NCI-H2196 (cell line): ENCODE data around the gene BIRC6.

ENCODE experiments used
- DNase-seq: peaks from one replicate; lab custom pipeline; 2025; ENCODE audit not compliant: unreplicated experiment; lab: John Stamatoyannopoulos, UW

Gene BIRC6

DNA sequence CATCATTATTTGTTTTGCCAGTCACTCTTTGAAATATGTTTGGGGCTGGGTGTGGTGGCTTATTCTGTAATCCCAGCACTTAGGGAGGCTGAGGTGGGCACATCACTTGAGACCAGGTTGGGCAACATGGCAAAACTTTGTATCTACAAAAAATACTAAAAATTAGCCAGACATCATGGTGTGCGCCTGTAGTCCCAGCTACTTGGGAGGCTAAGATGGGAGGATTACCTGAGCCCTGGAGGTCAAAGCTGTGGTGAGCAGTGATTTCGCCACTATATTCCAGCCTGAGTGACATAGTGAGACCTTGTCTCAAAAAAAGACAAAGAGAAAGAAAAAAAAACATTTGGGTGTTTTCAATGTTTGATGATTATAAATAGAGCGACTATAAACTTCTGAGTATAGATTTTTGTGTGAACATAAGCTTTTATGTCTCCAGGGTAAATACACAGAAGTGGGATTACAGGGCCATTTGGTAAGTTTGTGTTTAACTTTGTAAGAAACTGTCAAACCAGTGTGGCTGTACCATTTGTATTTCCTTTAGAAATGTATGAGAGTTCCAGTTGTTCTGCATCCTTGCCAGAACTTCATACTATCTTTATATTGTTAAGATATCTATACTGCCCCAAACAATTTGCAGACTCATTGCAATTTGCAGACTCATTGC is 15.8 kb downstream of the BIRC6 start:
- DNase-seq = no peak

DNA sequence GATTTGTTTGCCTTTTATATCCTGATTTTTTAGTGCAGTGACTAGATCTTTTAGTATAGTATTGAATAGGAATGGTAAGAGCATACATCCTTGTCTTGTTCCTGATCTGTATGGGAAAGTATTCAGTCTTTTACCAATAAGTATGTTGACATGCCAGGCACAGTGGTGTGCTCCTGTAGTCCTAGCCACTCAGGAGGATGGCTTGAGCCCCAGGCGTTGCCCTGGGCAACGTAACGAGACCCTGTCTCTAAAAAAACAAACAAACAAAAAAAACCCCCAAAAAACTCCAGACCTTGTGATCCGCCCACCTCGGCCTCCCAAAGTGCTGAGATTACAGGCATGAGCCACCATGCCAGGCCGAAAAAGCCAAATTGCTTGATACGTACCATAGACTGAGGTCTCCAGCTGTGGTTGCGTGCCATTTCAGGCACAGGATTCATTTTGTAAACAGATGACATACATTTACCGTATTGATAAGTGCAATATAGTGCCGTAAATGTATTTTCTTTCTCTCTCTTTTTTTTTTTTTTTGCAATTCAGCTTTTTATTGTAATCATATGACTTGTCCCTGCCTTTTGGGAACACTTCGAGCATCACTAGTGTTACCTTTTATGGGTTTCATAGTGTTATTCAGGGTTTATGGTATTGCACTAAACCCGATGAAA is 18.5 kb downstream of the BIRC6 start:
- no peak for DNase-seq

DNA sequence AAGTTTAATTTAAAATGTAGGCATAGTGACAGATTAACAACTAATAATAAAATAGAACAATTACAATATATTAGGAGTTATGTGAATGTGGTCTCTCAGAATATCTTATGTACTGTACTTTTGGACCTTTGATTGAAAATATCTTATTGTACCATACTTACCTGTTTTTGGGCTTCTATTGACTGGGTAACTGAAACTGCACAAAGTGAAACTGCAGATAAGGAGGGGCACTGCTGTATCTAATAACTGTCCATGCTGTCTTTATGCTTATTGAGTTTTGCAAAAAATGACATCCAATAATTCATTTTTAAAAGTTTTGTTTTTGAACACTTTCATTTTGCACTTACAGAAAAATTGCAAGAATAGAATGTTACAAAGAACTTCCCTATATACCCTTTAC is 19.9 kb downstream of the BIRC6 start:
- no peak for DNase-seq

DNA sequence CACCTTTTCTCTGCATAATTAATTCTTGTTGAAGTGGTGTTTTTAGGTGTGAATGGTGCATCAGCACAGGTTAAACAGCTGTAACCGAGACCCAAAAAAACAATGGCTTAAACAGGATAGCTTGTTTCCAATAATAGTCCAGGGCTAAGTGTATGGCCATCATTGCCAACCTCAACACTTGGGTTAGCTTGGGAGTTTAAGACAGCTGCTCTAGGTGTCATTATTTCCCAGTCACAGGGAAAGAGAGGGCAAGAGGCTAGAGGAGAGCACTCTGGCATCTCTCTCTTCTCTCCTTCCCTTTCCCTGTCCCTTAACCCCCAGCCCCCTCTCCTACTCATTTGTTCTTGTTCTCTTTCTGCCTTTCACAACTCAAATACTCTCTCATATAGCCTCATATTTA is 21.1 kb downstream of the BIRC6 start:
- no peak for DNase-seq

DNA sequence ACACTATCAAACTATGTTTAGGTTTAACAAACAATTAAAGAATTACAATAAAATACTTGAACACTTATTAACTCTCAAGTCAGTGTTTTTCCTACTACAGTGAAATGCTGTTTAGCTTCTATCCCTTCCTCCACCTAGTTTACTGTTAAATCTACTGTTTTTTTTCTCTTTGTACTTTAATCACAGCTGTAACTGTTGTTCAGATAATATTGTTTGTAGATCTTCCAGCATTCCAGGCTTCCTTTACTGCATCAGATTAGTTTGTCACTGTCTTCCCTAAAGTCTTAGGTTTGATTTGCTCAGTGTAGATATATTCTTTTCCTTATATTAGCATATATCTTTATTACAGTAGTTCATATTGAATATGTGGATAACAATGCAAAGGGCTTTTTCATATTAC is 22.5 kb downstream of the BIRC6 start:
- no peak for DNase-seq

DNA sequence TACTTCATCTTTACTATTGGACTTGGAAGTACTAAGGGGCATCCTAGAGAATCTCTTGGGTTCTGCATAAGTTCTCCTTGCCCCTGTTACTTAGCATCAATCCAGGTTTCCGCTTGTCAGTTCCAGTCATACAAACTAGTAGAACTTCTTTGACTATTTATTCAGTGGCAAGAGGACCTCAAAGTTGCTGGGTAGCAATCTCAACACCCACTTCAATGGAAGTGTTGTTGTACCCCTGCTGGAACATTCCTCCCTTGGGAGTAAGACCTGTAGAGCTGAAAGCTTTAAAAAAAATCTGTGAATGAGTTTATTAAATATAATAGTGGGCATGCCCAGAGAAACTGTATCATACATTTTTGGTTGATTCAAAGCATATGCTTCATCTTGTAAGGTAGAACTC is 27.0 kb downstream of the BIRC6 start:
- DNase-seq = no peak

DNA sequence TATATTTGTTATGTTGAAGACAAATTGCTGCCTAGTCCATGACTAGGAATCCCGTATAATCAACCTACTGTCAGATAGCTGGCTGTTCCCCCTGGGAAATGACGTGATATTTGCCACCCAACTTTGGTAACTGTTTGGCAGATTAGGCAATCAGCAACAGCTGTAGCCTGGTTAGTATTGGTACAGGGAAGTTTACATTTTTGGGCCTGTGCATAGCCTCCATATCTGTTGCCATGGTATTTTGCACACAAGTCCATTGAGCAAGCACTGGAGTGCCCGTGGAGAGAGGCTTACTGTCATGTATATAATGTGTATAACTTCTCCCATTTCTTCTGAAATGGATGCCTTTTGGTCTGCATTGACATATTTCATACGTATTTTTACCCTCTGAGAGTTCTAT is 27.7 kb downstream of the BIRC6 start:
- no peak for DNase-seq

DNA sequence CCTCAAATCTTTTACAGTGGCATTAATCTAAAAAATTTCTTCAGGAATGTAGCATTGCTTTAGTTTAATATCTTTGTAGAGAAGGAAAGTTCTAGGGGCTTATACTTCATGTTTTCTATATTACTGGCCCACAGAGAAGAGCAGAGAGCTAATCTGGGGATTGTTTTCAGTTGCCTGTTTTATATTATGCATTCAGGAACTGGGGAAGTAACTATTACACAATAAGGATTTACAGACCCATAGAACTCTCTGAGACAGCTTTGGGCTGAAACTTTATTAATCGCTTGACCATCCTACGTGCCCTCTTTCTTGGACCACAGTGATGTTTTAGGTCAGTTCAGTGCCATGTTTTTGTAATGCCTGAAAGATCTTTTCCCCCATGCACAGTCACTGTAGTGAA is 29.9 kb downstream of the BIRC6 start:
- no peak for DNase-seq

DNA sequence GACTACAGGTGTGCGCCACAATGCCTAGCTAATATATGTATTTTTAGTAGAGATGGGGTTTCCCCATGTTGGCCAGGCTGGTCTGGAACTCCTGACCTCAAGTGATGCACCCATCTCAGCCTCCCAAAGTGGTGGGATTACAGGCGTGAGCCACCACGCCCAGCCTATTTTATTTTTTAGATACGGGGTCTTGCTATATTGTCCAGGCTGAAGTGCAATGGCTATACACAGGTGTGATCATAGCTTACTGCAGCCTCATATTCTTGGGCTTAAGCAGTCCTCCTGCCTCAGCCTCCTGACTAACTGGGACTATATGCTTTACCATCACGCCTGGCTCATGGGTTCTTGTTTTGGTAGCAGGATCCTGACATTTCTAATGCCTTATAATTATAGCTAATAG is 42.4 kb downstream of the BIRC6 start:
- DNase-seq = no peak

DNA sequence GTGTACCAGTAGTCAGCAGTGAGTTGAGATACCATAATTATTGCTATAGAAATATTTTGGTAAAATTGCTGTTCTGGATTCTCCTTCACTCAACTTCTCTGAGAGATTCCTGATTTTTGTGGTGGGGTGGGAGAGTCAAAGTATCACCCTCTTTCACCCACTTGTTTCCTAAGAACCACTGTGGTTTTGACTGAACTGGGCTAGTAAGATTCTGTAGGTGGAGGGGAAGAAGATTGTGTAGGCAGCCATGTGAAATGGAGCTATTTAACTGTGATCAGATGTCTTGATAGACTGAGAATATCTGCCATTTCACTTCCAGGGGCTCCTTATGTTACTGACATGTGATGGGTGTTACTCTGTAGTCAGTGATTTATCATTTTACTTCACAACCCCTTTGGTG is 45.3 kb downstream of the BIRC6 start:
- no peak for DNase-seq

DNA sequence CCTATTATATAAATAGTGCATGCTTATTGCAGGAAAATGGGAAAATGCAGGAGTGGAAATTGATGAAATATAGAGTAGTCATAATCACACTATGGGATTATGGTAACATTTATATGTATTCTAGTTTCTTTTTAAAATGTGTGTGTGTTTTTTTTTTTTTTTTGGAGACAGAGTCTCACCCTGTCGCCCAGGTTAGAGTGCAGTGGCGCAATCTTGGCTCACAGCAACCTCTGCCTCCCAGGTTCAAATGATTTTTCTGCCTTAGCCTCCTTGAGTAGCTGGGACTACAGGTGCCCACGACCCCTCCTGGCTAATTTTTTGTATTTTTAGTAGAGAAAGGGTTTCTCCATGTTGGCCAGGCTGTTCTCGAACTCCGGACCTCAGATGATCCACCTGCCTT is 47.0 kb downstream of the BIRC6 start:
- no peak for DNase-seq

DNA sequence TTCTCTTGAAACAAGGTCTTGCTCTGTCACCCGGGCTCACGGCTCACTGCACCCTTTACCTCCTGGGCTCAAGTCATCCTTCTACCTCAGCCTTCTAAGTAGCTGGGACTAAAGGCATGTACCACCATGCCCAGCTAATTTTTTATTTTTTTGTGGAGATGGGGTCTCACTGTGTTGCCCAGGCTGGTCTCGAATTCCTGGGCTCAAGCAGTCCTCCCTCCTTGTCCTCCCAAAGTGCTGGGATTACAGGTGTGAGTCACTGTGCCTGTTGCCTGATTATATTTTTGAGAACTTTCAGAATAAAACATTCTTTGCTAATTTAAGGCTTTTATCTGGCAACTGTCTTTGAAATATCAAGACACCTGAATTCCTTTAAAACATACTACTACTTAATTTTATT is 47.9 kb downstream of the BIRC6 start:
- DNase-seq = no peak

DNA sequence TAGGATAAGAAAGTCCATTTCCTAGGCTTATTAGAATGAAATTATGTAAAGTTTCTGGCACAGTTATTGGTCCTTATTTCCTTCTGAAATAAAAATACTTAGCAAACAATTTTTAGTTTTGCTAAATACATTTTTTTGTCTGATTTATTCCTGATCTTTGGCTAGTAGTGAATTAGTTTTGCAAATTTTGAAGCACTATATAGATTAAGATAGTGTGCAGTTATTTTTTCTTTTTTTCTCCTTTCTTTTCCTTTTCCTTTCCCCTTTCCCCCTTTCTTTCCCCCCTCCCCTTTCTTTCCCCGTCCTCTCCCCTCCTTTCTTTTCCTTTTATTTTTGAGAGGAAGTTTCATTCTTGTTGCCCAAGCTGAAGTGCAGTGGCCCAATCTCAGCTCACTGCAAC is 59.7 kb downstream of the BIRC6 start:
- no peak for DNase-seq

DNA sequence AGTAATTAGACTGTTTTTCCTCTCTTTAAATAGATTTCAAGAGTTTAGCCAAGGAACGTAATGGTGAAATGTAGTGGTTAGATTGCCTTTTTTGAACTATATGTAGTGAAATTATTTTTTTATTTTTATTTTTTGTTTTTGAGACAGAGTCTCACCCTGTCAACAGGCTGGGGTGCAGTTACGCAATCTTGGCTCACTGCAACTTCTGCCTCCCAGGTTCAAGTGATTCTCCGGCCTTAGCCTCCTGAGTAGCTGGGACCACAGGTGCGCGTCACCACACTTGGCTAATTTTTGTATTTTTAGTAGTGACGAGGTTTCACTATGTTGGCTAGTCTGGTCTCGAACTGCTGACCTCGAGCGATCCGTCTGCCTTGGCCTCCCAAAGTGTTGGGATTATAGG is 60.8 kb downstream of the BIRC6 start:
- DNase-seq = no peak

DNA sequence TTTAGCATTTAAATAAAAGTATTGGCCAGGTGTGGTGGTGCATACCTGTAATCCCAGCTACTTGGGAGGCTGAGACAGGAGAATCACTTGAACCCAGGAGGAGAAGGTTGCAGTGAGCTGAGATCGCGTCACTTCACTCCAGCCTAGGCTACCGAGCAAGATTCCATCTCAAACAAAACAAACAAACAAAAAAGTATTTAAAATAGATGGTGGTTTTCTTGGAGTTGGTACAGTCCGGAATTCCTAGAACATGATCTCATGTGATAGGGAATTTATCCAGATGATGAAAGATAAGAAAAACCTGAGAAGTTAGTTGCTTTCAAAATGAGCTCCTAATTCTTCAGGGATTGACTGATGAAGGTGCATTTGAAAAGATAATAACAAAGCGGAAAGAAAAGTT is 62.0 kb downstream of the BIRC6 start:
- DNase-seq = no peak

DNA sequence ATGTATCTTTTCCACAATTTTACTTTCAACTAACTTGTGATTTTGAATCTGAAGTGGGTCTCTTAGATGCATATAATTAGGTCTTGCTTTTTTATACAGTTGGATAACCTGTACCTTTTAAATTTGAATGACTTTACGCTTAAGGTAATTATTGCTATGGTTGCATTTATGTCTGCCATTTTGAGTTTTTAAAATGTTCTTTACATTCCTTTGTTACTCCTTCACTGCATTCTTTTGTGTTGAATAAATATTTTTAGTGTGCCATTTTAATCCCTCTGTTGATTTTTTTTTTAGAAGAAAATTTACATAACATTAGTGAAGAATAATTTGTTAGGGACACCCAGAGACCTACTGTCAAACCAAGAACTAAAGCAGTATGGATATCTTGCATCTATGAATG is 65.3 kb downstream of the BIRC6 start:
- DNase-seq = no peak

DNA sequence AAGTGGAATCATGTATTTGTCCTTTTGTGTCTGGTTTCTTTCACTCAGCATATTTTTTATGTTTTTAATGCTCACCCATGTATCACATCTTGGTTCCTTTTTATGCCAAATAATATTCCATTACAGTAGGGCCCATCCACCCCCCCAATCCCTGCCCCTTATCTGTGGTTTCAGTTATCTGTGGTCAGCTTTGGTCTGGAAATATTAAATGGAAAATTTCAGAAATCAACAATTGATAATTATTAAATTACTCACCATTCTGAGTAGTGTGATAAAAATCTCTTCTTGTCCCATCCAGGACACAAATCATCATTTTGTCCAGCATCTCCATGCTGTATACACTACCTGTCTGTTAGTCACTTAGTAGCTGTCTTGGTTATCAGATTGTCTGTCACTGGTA is 66.7 kb downstream of the BIRC6 start:
- DNase-seq = no peak

DNA sequence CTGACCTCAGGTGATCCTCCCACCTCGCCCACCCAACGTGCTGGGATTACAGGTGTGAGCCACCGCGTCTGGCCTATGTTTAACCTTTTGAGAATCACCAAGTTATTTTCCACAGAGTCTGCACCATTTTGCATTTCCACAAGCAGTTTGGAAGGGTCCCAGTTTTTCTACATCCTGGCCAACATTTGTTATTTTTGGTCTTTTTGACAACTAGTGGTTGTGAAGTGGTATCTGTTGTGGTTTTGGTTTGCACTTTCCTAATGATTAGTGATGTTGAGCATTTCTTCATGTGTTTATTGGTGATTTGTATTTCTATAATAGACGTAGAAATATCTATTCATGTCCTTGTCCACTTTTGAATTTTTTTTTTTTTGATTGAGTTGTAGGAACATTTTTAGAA is 67.9 kb downstream of the BIRC6 start:
- no peak for DNase-seq

DNA sequence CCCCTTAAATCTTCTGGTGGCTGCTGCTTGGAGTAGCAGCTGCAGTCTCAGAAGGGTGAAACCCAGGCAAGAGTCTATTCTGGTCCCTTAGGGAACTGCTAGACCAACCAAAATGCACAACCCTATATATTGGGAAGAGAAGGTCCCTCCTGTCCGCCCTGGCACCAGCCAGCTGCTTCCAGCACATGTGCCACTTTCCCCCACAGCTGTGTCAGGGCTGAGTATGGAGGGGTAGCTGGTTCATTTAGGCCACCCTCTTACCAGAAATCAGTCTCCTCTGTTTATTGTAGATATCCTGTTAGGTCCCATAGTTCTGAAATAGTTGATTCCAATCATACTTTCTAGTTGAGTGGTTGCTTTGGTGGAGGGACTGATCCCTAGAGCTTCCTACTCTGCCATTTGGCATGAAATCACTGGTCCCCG is 68.9 kb downstream of the BIRC6 start:
- no peak for DNase-seq

DNA sequence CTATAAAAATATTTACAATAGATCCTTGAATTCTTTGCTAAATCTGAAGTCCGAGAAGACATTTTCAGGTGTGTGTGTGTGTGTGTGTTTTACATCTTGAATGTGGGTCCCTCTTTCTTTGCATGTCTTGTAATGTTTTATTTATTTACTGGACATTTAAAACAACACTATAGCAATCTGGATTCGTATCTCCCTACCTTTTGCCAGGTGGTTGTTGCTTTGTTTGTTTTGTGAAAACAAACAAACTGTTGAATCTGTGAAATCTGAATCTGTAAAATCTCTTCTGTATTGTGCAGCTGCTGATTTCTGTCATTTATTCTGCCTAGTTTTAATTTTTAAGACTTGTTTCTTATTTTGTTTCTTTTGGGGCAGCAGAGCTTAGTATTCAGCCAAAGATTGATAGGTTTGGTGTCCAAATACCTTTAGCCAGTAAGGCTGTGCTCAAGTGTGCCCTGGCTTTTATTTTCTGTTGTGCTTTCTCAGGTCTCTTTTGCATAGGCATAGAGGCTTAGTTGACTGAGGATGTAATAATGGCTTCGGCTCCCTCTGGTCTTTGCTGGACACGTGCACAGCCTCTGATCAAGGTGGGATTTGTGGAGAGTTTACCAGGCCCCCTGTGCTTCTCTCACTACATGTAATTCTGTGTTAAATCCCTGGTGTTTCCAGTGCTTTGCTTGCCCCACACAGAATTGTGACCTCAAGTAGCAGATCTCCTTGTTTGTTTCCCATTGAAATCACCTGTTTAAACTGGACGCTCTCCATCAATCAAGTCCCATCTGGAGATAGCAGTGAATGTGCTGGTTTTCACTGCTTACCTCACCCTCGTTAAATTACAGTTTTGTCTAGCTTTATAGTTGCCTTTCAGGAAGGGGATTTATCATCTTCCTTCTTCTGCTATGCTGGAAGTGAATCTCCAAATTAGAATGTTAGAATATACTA is 71.1 kb downstream of the BIRC6 start:
- DNase-seq = peak; percentile 76

DNA sequence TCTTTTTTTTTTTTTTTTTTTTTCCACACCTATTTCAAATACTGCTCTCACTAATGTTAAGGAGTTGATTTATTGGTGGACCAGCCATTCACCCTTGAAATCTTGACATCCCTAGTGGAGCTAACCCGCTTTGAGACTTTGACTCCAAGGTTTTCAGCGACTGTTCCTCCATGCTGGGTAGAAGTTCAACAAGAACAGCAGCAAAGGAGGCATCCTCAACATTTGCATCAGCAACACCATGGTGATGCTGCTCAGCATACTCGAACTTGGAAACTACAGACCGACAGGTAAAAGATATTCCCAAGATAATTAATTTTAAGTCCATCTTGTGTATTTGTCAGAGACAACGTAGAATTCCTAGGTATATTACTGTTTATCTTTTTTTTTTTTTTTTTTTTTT is 74.0 kb downstream of the BIRC6 start:
- no peak for DNase-seq

DNA sequence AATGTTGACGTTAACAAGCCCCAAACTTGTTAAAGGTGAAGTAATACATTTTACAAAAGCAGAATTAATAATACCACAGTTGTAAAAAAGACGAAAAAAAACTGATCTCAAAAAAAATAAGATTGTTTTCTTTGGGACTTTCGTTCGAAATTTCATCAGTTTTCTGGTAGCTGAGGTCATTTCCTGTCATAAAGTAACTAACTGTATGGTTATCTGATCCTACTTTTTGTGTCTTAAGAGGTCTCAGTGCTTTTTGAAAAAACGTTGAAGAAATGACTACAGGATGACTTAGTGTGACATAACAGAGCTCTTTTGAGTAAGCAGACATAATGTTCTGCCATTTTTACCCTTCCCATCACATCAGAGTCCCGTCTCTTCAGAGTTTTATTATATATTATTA is 79.3 kb downstream of the BIRC6 start:
- no peak for DNase-seq
